ENCODE results near the gene PKP4. TPM values are rescaled to one million over a fixed set of nuclear protein-coding genes. Genes with fewer than 3 reads are reported as not detected.

Gene PKP4
- total and polyA plus RNA-seq, 9 of the 15 experiments (the other 6 are each of a cell fraction or from before 2014, with no cell fraction given), result 24.6 to 99.1 (median 74.0) TPM

DNA sequence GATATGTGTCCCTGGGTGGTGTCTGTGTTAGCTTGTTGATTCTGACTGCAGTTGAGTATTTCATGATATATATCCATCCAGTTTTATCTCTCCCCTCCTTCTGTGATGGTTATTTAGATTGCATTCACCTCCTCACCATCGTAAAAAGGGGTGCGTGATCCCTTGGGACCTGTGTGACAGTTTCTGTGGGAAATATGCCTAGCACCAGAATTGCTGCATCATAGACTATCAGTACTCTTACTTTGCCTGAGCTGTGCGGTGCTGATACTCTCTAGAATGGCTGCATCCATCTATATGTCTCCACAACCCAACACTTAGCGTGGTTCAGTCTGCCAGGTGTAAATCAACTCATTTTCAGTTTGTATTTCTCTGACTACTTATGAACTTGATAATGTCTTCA, 34.3 kb downstream of the PKP4 start (continued):
- TF ChIP-seq, protein P1, sequence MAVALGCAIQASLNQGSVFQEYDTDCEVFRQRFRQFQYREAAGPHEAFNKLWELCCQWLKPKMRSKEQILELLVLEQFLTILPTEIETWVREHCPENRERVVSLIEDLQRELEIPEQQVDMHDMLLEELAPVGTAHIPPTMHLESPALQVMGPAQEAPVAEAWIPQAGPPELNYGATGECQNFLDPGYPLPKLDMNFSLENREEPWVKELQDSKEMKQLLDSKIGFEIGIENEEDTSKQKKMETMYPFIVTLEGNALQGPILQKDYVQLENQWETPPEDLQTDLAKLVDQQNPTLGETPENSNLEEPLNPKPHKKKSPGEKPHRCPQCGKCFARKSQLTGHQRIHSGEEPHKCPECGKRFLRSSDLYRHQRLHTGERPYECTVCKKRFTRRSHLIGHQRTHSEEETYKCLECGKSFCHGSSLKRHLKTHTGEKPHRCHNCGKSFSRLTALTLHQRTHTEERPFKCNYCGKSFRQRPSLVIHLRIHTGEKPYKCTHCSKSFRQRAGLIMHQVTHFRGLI (CRISPR knock-in tag; IDR thresholded peaks at IDR 0.05), result no peak
- no peak for TF ChIP-seq ZNF668 (CRISPR knock-in tag; IDR thresholded peaks at IDR 0.05)
- no peak for TF ChIP-seq MEF2D (tag; conservative IDR thresholded peaks at IDR 0.05; ENCODE audit: low read depth)

DNA sequence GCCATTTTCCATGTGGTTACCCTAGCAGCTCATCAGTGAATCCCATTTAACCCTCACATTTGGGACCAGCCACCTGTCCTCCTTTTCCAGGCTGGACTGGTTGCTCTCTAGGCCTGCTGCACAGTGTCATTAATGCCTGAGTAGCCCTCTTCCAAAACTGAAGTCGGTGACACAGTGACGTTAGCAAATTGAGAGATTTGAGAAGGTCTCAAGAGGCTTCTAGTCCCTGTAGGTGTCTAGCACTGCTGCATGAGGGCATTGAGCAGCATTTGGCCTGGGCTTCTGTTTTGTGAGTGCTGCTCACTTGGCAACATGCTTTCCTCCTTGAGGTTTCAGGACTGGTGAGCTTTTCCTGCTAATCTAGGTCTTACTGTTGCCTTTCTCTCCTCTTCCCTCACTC, 36.7 kb downstream of the PKP4 start:
- DNase-seq (ENCODE audit: extremely low read depth in 1 of 4, low spot score in 3 of 4), result no peak
- no peaks in the 10 kb centered on the region for H3K27me3 ChIP-seq (ENCODE audit: control insufficient read depth in 2 of 2, insufficient read depth in 2 of 2, low read length in 2 of 2)
- TF ChIP-seq HIVEP1 (CRISPR knock-in tag; IDR thresholded peaks at IDR 0.05) (no peak), NELFE (IDR thresholded peaks at IDR 0.05; ENCODE audit: insufficient read depth, insufficient read length) (no peak), MTA3 (IDR thresholded peaks at IDR 0.05; ENCODE audit: borderline replicate concordance) (no peak), RUNX1 (IDR thresholded peaks at IDR 0.05; ENCODE audit: low read depth) (no peak), SETDB1 (IDR thresholded peaks at IDR 0.05; ENCODE audit: low read length) (no peak)
- TF ChIP-seq, protein P2, sequence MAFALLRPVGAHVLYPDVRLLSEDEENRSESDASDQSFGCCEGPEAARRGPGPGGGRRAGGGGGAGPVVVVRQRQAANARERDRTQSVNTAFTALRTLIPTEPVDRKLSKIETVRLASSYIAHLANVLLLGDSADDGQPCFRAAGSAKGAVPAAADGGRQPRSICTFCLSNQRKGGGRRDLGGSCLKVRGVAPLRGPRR (CRISPR knock-in tag; IDR thresholded peaks at IDR 0.05), result no peak
- no peak overlapping the region for H2AFZ ChIP-seq (ENCODE audit: low read depth, low read length)
- CTCF ChIA-PET (ENCODE audit: low intra/inter-chr PET ratio), result no interaction called here
- POLR2A ChIA-PET, result interaction anchor here (1.0 kb wide), 1 partner anchor 9 kb away, joined by 4 read pairs; no protein-coding TSS in a partner anchor
- no peak overlapping the region for H3K4me3 ChIP-seq
- H3K9me3 ChIP-seq (replicated peaks; ENCODE audit: control insufficient read depth, insufficient read depth, low read depth, low read length), result no peaks in the 10 kb centered on the region
- H3K36me3 ChIP-seq (ENCODE audit: control insufficient read depth, insufficient read depth, low read length), result no peaks in the 10 kb centered on the region
- intact Hi-C loops (cut with micrococcal nuclease) (no loop called here), in situ Hi-C loops (cut with MboI) (no loop called here)
- no peak overlapping the region for H3K9ac ChIP-seq (ENCODE audit: insufficient read depth in 1 of 2, low read depth in 2 of 2, low read length in 2 of 2)
- H3K9me1 ChIP-seq (ENCODE audit: control insufficient read depth, insufficient read depth, low read length), result peaks cover 4% of the 10 kb centered on the region
- H4K20me1 ChIP-seq (replicated peaks; ENCODE audit: control insufficient read depth, insufficient read depth, low read length), result peaks cover 15% of the 10 kb centered on the region
- H3K4me2 ChIP-seq (ENCODE audit: insufficient read depth, low read length), result no peak overlapping the region
- peaks cover 88% of the 10 kb centered on the region for H3K79me2 ChIP-seq (ENCODE audit: control insufficient read depth, insufficient read depth, low read length)
- peaks cover 8 to 20% of the 10 kb centered on the region in 2 experiments; a peak in 3 of 5 replicates for H3K4me1 ChIP-seq (replicated peaks in 1 of 2; ENCODE audit: control insufficient read depth in 2 of 2, insufficient read depth in 2 of 2, low read length in 2 of 2)
- no TSS peak for BruUV-seq (replicated peaks)
- no peak overlapping the region for H3K27ac ChIP-seq (ENCODE audit: extremely low read depth, low read depth, low read length)
- WGBS (ENCODE audit: insufficient coverage, low coverage, missing lambda C conversion rate), result 76% methylated on average over 2 of the region's 2 CpGs
- no peak for FAIRE-seq
- no peak for ATAC-seq
